ENCODE measurements around the gene TTLL5. TPM values are rescaled to one million over a fixed set of nuclear protein-coding genes. Genes with fewer than 3 reads are reported as not detected.

Gene TTLL5
- total and polyA plus RNA-seq, 2 of the 13 experiments (the other 11 are each of a cell fraction or from before 2014, with no cell fraction given), result 11.8 to 18.8 TPM

- TF ChIP-seq AHDC1 (CRISPR knock-in tag; IDR thresholded peaks at IDR 0.05; ENCODE audit: borderline replicate concordance) (no peak), SOX5 (CRISPR knock-in tag; IDR thresholded peaks at IDR 0.05; ENCODE audit: borderline replicate concordance) (no peak), ZNF253 (CRISPR knock-in tag; IDR thresholded peaks at IDR 0.05; ENCODE audit: borderline replicate concordance) (no peak)
Observed at GRCh38 chr14:75827331-75827730, 166.3 kb downstream of the TTLL5 start (continued).

GRCh38 chr14:75829316-75829715 is 168.3 kb downstream of the TTLL5 start:
- no peak overlapping the region for H3K4me2 ChIP-seq (ENCODE audit: low read depth, low read length)
- no peak for DNase-seq (ENCODE audit: low spot score)
- peaks cover 41% of the 10 kb centered on the region for H3K4me1 ChIP-seq (ENCODE audit: insufficient read depth, low read length)
- H3K36me3 ChIP-seq (replicated peaks in 1 of 2; ENCODE audit: control insufficient read depth in 1 of 2, insufficient read depth in 2 of 2, low read length in 2 of 2), result no peaks in the 10 kb centered on the region
- intact Hi-C loops (cut with micrococcal nuclease; ENCODE audit: unreplicated experiment) (loop anchor here (5.0 to 10.0 kb wide), 2 partner anchors 33 to 155 kb away; partner anchors contain the start of genes IFT43 and TGFB3), in situ Hi-C loops (cut with HindIII; ENCODE audit: extremely low pct_ligation_motif_present, low pct_unique_long_range_greater_than_20kb) (no loop called here)
- POLR2A ChIA-PET, result no interaction called here
- BruUV-seq (replicated peaks), result no TSS peak
- CTCF ChIA-PET (ENCODE audit: low intra/inter-chr PET ratio, low total read pairs), result no interaction called here
- no peak overlapping the region for H3K4me3 ChIP-seq (replicated peaks in 1 of 3; ENCODE audit: insufficient read depth in 1 of 3, low read depth in 2 of 3, low read length in 3 of 3)
- no peaks in the 10 kb centered on the region for H3K79me2 ChIP-seq (ENCODE audit: insufficient read depth, low read length)
- H3K27me3 ChIP-seq (ENCODE audit: control insufficient read depth in 1 of 2, insufficient read depth in 2 of 2, low read length in 2 of 2), result no peaks in the 10 kb centered on the region
- no peaks in the 10 kb centered on the region for H3K9me3 ChIP-seq (ENCODE audit: low read length)
- no peak overlapping the region for H3K27ac ChIP-seq (ENCODE audit: extremely low read length, insufficient read depth, low read length)
- ATAC-seq, result no peak
- 98% methylated on average over 1 of the region's 1 CpG for WGBS (ENCODE audit: low lambda C conversion rate)
- FAIRE-seq, result no peak
- no peak overlapping the region for H2AFZ ChIP-seq (ENCODE audit: low read length)
- no peak overlapping the region for H3K9ac ChIP-seq (ENCODE audit: insufficient read depth, low read depth, low read length)
- H4K20me1 ChIP-seq (ENCODE audit: insufficient read depth, low read length), result no peaks in the 10 kb centered on the region
- TF ChIP-seq RORA (CRISPR knock-in tag; IDR thresholded peaks at IDR 0.05), result no peak
- TF ChIP-seq ZNF281 (CRISPR knock-in tag; IDR thresholded peaks at IDR 0.05; ENCODE audit: borderline replicate concordance), result no peak
- TF ChIP-seq ZNF790 (CRISPR knock-in tag; IDR thresholded peaks at IDR 0.05; ENCODE audit: borderline replicate concordance), result no peak
- TF ChIP-seq U2AF1 (optimal IDR thresholded peaks at IDR 0.05; ENCODE audit: low read depth, low read length), result no peak
- TF ChIP-seq IKZF4 (CRISPR knock-in tag; IDR thresholded peaks at IDR 0.05; ENCODE audit: borderline replicate concordance, low read depth, not compliant biosample characterization), result no peak
- no peak for TF ChIP-seq GABPA (IDR thresholded peaks at IDR 0.05; ENCODE audit: low read depth, low read length)
- TF ChIP-seq GABPA (CRISPR knock-in tag; IDR thresholded peaks at IDR 0.05; ENCODE audit: low read depth), result no peak
- TF ChIP-seq TCF12 (IDR thresholded peaks at IDR 0.05), result no peak
- TF ChIP-seq TCF12 (CRISPR knock-in tag; IDR thresholded peaks at IDR 0.05), result no peak
- TF ChIP-seq ZNF850 (CRISPR knock-in tag; conservative IDR thresholded peaks at IDR 0.05), result no peak
- TF ChIP-seq POLR2AphosphoS5 (IDR thresholded peaks at IDR 0.05; ENCODE audit: low read depth, low read length), result no peak
- no peak for TF ChIP-seq HES4 (CRISPR knock-in tag; IDR thresholded peaks at IDR 0.05; ENCODE audit: borderline replicate concordance)
- no peak for TF ChIP-seq ZC3H4 (CRISPR knock-in tag; IDR thresholded peaks at IDR 0.05; ENCODE audit: borderline replicate concordance)
- no peak for TF ChIP-seq ZNF607 (CRISPR knock-in tag; IDR thresholded peaks at IDR 0.05; ENCODE audit: borderline replicate concordance)
